Measurements from ENCODE around the gene KLK14. TPM values are rescaled to one million over a fixed set of nuclear protein-coding genes. Genes with fewer than 3 reads are reported as not detected.

KLK14 gene, protein sequence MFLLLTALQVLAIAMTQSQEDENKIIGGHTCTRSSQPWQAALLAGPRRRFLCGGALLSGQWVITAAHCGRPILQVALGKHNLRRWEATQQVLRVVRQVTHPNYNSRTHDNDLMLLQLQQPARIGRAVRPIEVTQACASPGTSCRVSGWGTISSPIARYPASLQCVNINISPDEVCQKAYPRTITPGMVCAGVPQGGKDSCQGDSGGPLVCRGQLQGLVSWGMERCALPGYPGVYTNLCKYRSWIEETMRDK
- 0.76 and 0.82 TPM in 2 replicates for total RNA-seq

DNA sequence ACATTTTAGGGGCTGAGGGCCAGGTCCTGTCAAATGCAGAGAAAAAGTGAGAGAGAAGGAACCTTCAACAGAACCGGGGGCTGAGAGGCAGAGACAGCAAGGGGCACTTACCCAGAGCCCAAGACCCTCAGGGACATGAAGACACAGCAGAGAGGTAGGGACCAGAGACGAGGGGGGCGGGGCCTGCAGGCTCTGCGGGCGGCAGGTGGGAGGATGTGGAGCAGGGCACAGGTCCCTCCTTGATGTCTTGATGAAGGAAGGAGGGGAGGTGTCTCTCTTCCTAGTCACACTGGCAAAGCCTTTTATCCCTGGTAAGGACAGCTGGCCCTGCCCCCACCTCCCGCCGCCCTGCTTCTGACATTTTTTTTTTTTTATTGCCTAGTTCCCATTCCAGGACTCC lies at the start of gene KLK14:
TSS of gene KLK14 (minus strand) at position 277 of the 400 bp plus-strand sequence. CDS start at position 4, 273 bp downstream.
- no peak within 1 kb of the TSS for H3K4me3 Mint-ChIP-seq
- intact Hi-C loops (cut with micrococcal nuclease): no loop called here

DNA sequence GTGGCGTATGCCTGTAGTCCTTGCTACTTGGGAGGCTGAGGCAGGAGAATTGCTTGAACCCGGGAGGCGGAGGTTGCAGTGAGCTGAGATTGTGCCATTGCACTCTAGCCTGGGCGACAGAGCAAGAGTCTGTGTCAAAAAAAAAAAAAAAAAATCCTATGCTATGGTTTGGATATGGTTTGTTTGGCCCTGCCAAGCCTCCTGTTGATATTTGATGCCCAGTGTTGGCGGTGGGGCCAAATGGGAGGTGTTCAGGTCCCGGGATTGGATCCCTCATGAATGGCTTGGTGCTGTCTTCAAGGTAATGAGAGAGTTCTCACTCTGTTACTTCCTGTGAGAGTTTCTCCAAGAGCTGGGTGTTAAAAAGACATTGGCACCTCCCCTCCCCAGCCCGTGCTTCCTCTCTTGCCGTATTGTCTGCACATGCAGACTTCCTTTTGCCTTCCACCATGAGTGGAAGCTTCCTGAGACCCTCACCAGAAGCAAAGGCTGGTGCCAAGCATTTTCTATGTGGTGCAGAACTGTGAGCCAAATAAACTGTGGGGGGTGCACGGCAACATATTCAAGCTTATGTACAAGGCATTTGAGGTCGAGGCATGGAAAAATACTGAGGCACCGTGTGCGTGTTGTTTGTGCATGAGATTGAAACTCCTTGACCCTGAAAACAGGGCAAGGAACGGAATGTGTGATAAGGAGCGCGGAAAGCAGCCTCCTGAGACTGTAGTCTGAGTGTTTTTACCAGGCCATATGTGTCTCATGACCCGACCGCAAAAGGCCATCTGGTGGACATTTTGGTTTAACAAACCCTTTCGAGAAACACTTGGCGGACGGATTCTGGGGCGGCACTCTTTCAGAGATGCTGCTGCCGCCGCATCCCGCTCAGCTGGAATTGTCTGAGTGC lies 49.3 kb upstream of the KLK14 start:
- CTCF ChIA-PET: interaction anchor here (0.6 kb wide), 1 partner anchor 184 kb away, joined by 3 read pairs; no protein-coding TSS in a partner anchor
- DNase-seq (no peak), ATAC-seq (ENCODE audit: low read depth) (no peak)
- H3K4me3 Mint-ChIP-seq: no peak overlapping the region
- TF ChIP-seq, protein P1, sequence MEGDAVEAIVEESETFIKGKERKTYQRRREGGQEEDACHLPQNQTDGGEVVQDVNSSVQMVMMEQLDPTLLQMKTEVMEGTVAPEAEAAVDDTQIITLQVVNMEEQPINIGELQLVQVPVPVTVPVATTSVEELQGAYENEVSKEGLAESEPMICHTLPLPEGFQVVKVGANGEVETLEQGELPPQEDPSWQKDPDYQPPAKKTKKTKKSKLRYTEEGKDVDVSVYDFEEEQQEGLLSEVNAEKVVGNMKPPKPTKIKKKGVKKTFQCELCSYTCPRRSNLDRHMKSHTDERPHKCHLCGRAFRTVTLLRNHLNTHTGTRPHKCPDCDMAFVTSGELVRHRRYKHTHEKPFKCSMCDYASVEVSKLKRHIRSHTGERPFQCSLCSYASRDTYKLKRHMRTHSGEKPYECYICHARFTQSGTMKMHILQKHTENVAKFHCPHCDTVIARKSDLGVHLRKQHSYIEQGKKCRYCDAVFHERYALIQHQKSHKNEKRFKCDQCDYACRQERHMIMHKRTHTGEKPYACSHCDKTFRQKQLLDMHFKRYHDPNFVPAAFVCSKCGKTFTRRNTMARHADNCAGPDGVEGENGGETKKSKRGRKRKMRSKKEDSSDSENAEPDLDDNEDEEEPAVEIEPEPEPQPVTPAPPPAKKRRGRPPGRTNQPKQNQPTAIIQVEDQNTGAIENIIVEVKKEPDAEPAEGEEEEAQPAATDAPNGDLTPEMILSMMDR (IDR thresholded peaks at IDR 0.05): no peak
- intact Hi-C loops (cut with micrococcal nuclease): no loop called here
- H3K36me3 Mint-ChIP-seq (ENCODE audit: low read depth): no peaks in the 10 kb centered on the region
- peaks cover 3% of the 10 kb centered on the region for H3K9me3 Mint-ChIP-seq
- peaks cover 7% of the 10 kb centered on the region for H3K4me1 Mint-ChIP-seq
- H3K27me3 Mint-ChIP-seq: peaks cover 38% of the 10 kb centered on the region
- POLR2A ChIA-PET: no interaction called here
- H3K27ac Mint-ChIP-seq: no peak overlapping the region

More for the DNA sequence above, at the start of gene KLK14:
- Mint-ChIP-seq H3K9me3 (no peaks in the 10 kb centered on the region), H3K27ac (no peak within 1 kb of the TSS), H3K36me3 (ENCODE audit: low read depth) (no peaks in the 10 kb centered on the region), H3K4me1 (no peaks in the 10 kb centered on the region), H3K27me3 (no peaks in the 10 kb centered on the region)
- ATAC-seq (ENCODE audit: low read depth) (no peak), DNase-seq (no peak)
- ChIA-PET CTCF (no interaction called here), POLR2A (no interaction called here)
- TF ChIP-seq, protein P1 (IDR thresholded peaks at IDR 0.05): no peak

DNA sequence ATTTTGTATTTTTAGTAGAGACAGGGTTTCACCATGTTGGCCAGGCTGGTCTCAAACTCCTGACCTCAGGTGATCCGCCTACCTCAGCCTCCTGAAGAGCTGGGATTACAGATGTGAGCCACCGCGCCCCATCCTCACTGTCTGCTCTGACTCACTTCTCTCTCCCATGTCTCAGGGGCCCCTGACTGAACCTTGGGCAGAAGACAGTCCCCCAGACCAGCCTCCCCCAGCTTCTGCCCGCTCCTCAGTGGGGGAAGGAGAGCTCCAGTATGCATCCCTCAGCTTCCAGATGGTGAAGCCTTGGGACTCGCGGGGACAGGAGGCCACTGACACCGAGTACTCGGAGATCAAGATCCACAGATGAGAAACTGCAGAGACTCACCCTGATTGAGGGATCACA lies 47.0 kb upstream of the KLK14 start:
- intact Hi-C loops (cut with micrococcal nuclease): no loop called here
- Mint-ChIP-seq H3K36me3 (ENCODE audit: low read depth) (no peaks in the 10 kb centered on the region), H3K27ac (no peak overlapping the region), H3K27me3 (peaks cover 36% of the 10 kb centered on the region), H3K4me3 (no peak overlapping the region), H3K4me1 (peaks cover 7% of the 10 kb centered on the region), H3K9me3 (no peaks in the 10 kb centered on the region)
- TF ChIP-seq, protein P1 (IDR thresholded peaks at IDR 0.05): no peak
- ChIA-PET CTCF (no interaction called here), POLR2A (no interaction called here)
- DNase-seq (no peak), ATAC-seq (ENCODE audit: low read depth) (no peak)

DNA sequence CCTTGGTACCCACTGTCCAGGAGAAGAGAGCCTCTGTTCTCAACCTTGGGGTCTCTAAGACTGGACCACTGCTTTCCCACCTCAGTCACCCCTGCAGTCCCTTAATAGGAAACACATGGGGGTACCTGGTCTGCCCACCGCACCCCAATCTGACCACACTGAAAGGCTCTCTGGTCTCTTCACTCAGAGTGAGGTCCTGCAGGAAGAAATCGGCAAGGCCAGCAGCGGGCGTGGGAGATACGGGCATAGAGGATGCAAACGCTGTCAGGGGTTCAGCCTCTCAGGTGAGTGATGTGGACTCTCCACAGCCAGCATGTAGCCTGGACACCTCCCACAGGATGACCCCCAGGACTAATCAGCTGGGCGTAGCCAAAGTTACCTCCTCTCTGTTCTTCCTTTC lies 45.5 kb upstream of the KLK14 start:
- no peak for ATAC-seq (ENCODE audit: low read depth)
- H3K4me3 Mint-ChIP-seq: no peak overlapping the region
- CTCF ChIA-PET: no interaction called here

More for the DNA sequence above, 45.5 kb upstream of the KLK14 start:
- POLR2A ChIA-PET: no interaction called here
- no peak overlapping the region for H3K27ac Mint-ChIP-seq
- no peaks in the 10 kb centered on the region for H3K9me3 Mint-ChIP-seq
- DNase-seq: no peak
- no peaks in the 10 kb centered on the region for H3K36me3 Mint-ChIP-seq (ENCODE audit: low read depth)
- intact Hi-C loops (cut with micrococcal nuclease): no loop called here
- TF ChIP-seq, protein P1 (IDR thresholded peaks at IDR 0.05): no peak
- peaks cover 18% of the 10 kb centered on the region for H3K4me1 Mint-ChIP-seq
- H3K27me3 Mint-ChIP-seq: peaks cover 41% of the 10 kb centered on the region

Measured in activated B cell treated with CpG ODN at 0.5 μM for 24 hours (primary cell).